ENCODE measurements around the gene SCFD1. TPM values are rescaled to one million over a fixed set of nuclear protein-coding genes. Genes with fewer than 3 reads are reported as not detected.
A peak's percentile ranks its signal among the peaks of the same experiment; 100 is the strongest.
"Not testable (repeated sequence)": the region's sequence is repeated elsewhere in the genome, so short reads cannot be mapped to it uniquely, and the experiment has no call there.

Gene SCFD1
- polyA plus RNA-seq, 4 donors: 86.8 to 101 (median 91.5) TPM

- no peak for DNase-seq (ENCODE audit: low read depth in 4 of 4, low spot score in 3 of 4)
These were observed 14.9 kb upstream of the SCFD1 start for GRCh38 chr14:30607156-30607780.

GRCh38 chr14:30608533-30609006 is 13.5 kb upstream of the SCFD1 start:
- no peak for DNase-seq (ENCODE audit: low read depth in 4 of 4, low spot score in 3 of 4)

- DNase-seq (ENCODE audit: low read depth in 4 of 4, low spot score in 3 of 4): no peak
These were observed 11.3 kb upstream of the SCFD1 start for GRCh38 chr14:30610787-30611343.

GRCh38 chr14:30614155-30614554 is 8.0 kb upstream of the SCFD1 start:
- no peak for DNase-seq (ENCODE audit: low read depth in 4 of 4, low spot score in 3 of 4)

DNA sequence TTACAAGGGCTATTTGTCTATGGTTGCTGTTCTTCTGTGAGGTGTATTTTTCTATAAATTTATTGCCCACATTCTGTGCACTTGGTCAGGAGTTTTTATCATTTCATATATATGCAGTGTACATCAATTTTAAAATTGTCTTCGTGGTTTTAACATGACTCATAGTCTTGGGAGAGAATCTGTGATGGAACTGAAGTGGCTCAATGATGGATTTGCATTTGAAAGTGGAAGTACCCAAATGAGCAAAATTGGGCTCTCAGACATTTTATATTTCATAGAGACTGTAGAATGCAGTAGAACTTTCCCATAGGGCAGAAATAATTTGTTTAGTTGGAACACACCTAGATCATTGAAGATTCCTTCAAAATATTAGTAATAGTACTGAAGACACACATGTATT is 1.9 kb upstream of the SCFD1 start:
- no peak for DNase-seq (ENCODE audit: low read depth in 4 of 4, low spot score in 3 of 4)

GRCh38 chr14:30621354-30621939 is 672 bp upstream of the SCFD1 start:
- peak in 1 of 4 donors; percentile 18 for DNase-seq (ENCODE audit: low read depth in 4 of 4, low spot score in 3 of 4)

DNA sequence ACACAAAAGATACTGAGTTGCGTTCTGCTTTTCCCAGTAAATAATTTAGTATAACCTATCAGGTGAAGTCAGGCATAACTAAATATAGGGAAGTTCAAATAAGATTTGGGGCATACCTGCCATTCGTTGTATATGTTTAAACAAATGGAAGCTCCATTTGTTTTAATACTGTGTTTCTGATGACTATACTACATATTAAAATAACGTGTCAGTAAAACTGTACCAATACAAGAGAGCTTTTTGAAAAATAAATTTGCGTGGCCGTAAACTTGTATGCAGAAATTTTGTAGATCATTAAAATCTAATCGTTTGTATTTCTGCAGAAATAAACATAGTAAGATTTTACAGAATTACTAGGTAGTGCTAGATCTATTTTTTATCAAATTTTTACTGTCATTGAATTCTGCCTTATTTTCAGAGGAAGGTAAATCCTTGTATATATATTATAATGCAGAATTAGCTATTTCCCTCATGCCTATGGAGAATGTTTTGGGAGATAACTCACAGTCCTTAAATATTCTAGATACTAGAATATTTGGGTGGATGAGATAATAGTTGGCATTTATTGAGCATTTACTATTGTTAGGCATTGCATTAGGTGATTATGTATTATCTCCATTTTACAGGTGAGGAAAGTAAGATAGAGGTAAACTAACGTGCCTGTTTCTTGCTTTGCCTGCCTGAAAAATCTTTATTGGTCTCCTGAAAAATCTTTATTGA is 1.5 kb downstream of the SCFD1 start:
- no peak for DNase-seq (ENCODE audit: low read depth in 4 of 4, low spot score in 3 of 4)

DNA sequence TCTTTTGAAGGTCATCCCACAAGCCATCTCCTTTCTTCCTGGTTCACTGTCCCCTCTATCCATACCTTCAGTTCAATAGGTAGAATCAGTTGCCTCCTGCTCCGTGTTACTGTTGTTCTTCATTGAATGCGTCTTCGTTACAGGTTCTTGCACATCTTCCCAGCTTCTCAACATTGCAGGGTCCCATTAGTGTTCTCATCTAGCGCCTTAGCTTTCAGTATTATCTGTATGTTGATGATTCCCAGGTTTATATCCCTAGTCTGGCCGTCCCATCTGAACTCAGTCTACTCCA is 2.0 kb downstream of the SCFD1 start:
- no peak for DNase-seq (ENCODE audit: low read depth in 4 of 4, low spot score in 3 of 4)

DNA sequence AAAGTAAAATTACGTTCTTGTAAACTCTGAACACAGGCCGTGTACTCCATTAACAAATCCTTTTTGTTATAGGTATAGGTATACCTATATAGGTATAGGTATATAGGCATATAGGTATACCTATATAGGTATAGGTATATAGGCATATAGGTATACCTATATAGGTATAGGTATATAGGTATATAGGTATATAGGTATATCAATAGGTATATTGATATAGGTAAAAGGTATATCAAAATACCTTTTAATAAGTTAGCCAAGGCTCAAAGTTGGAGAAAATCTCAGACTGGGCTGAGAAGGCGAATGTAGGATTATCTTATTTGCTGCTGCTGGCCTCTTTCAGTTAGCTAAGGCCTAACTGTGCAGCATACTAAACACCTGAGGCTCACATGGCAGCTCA is 3.4 kb downstream of the SCFD1 start:
- no peak for DNase-seq (ENCODE audit: low read depth in 4 of 4, low spot score in 3 of 4)

GRCh38 chr14:30629432-30629831 is 7.3 kb downstream of the SCFD1 start:
- DNase-seq (ENCODE audit: low read depth in 4 of 4, low spot score in 3 of 4): not testable (repeated sequence)

DNA sequence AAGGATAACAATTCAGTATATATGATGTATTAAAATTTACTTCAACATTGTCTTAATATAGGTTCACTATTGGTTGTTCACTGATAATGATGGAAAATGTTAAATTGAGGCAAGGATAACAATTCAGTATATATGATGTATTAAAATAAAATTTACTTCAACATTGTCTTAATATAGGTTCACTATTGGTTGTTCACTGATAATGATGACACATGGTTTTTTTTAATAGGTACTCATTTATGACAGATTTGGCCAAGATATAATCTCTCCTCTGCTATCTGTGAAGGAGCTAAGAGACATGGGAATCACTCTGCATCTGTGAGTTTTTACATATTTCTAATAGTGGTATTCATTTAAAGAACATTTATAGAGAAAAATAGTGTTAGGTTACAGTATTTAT is 8.1 kb downstream of the SCFD1 start:
- no peak for DNase-seq (ENCODE audit: low read depth in 4 of 4, low spot score in 3 of 4)

GRCh38 chr14:30632730-30633129 is 10.6 kb downstream of the SCFD1 start:
- DNase-seq (ENCODE audit: low read depth in 4 of 4, low spot score in 3 of 4): no peak

- no peak for DNase-seq (ENCODE audit: low read depth in 4 of 4, low spot score in 3 of 4)
These were observed 16.8 kb downstream of the SCFD1 start for GRCh38 chr14:30638926-30639325.

DNA sequence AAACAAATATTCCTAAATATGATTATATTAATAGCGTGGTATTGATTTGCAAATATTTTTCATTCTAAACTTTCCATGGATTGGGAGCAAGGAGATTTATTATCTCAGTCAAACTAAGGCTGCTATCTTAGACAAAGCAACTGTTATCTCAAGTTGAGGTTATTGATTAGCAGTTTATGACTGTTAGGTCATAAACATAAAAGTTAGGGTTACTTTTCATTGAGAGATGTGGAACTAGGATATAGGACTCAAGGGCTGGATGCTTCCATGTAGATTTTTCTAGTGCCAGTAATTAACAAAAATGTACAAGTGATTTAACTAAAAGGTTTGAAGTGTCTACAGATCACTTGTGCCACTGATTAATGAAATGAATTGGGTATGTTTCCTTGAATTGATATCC is 19.1 kb downstream of the SCFD1 start:
- DNase-seq (ENCODE audit: low read depth in 4 of 4, low spot score in 3 of 4): no peak

- not testable (repeated sequence) for DNase-seq (ENCODE audit: low read depth in 4 of 4, low spot score in 3 of 4)
These were observed 22.3 kb downstream of the SCFD1 start for GRCh38 chr14:30644462-30644861.

DNA sequence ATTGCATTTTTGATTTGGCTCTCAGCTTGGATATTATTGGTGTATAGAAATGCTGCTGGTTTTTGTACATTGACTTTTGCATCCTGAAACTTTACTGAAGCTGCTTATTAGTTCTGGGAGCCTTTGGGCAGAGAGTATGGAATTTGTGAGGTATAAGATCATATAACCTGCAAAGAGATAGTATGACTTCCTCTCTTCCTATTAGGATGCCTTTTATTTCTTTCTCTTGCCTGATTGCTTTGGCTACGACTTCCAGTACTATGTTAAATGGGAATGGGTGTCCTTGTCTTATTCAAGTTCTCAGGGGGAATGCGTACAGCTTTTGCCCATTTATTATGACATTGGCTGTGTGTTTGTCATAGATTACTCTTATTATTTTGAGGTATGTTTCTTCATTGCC is 23.5 kb downstream of the SCFD1 start:
- DNase-seq (ENCODE audit: low read depth in 4 of 4, low spot score in 3 of 4): no peak

GRCh38 chr14:30648471-30648870 is 26.4 kb downstream of the SCFD1 start:
- no peak for DNase-seq (ENCODE audit: low read depth in 4 of 4, low spot score in 3 of 4)

- no peak for DNase-seq (ENCODE audit: low read depth in 4 of 4, low spot score in 3 of 4)
These were observed 29.8 kb downstream of the SCFD1 start for GRCh38 chr14:30651937-30652336.

- DNase-seq (ENCODE audit: low read depth in 4 of 4, low spot score in 3 of 4): no peak
These were observed 33.0 kb downstream of the SCFD1 start for GRCh38 chr14:30655124-30655523.

GRCh38 chr14:30655658-30656057 is 33.5 kb downstream of the SCFD1 start:
- DNase-seq (ENCODE audit: low read depth in 4 of 4, low spot score in 3 of 4): no peak

GRCh38 chr14:30656190-30656632 is 34.1 kb downstream of the SCFD1 start:
- DNase-seq (ENCODE audit: low read depth in 4 of 4, low spot score in 3 of 4): no peak

- no peak for DNase-seq (ENCODE audit: low read depth in 4 of 4, low spot score in 3 of 4)
These were observed 34.9 kb downstream of the SCFD1 start for GRCh38 chr14:30657050-30657449.

Data from right renal pelvis (tissue), 4 donors.